ENCODE data around the gene LOC128125822.

LOC128125822 gene

DNA sequence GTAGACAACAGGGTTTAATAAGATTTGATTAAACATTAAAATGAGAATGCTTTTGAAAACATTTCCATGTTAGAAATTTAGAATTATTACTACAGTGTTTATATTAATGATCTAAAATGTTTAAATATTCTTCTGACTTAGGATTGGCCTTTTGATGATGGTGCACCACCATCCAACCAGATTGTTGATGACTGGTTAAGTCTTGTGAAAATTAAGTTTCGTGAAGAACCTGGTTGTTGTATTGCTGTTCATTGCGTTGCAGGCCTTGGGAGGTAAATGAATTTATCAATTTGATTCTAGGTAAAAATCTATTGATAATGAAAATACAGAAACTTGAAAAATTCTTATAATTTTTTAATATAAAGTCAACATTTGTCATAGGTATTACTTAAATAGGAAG, 6.5 kb downstream of the LOC128125822 start:
- DNase-seq (ENCODE audit: low spot score): no peak
- TF ChIP-seq, protein P1, sequence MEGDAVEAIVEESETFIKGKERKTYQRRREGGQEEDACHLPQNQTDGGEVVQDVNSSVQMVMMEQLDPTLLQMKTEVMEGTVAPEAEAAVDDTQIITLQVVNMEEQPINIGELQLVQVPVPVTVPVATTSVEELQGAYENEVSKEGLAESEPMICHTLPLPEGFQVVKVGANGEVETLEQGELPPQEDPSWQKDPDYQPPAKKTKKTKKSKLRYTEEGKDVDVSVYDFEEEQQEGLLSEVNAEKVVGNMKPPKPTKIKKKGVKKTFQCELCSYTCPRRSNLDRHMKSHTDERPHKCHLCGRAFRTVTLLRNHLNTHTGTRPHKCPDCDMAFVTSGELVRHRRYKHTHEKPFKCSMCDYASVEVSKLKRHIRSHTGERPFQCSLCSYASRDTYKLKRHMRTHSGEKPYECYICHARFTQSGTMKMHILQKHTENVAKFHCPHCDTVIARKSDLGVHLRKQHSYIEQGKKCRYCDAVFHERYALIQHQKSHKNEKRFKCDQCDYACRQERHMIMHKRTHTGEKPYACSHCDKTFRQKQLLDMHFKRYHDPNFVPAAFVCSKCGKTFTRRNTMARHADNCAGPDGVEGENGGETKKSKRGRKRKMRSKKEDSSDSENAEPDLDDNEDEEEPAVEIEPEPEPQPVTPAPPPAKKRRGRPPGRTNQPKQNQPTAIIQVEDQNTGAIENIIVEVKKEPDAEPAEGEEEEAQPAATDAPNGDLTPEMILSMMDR (IDR thresholded peaks at IDR 0.05; ENCODE audit: extremely low read depth, insufficient read depth, missing control alignments): no peak
- in situ Hi-C loops (cut with MboI; ENCODE audit: low pct_unique_long_range_greater_than_20kb, low sequenced_read_pairs, unreplicated experiment): no loop called here

DNA sequence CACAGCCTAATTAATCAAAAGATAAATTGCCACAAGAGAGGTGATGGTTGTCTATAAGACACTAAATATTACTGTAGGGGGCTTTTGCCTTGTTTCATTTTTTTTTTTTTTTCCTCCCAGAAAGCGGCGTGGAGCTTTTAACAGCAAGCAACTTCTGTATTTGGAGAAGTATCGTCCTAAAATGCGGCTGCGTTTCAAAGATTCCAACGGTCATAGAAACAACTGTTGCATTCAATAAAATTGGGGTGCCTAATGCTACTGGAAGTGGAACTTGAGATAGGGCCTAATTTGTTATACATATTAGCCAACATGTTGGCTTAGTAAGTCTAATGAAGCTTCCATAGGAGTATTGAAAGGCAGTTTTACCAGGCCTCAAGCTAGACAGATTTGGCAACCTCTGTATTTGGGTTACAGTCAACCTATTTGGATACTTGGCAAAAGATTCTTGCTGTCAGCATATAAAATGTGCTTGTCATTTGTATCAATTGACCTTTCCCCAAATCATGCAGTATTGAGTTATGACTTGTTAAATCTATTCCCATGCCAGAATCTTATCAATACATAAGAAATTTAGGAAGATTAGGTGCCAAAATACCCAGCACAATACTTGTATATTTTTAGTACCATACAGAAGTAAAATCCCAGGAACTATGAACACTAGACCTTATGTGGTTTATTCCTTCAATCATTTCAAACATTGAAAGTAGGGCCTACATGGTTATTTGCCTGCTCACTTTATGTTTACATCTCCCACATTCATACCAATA, 7.8 kb downstream of the LOC128125822 start:
- TF ChIP-seq, protein P1 (IDR thresholded peaks at IDR 0.05; ENCODE audit: extremely low read depth, insufficient read depth, missing control alignments): no peak
- DNase-seq (ENCODE audit: low spot score): no peak
- in situ Hi-C loops (cut with MboI; ENCODE audit: low pct_unique_long_range_greater_than_20kb, low sequenced_read_pairs, unreplicated experiment): no loop called here

DNA sequence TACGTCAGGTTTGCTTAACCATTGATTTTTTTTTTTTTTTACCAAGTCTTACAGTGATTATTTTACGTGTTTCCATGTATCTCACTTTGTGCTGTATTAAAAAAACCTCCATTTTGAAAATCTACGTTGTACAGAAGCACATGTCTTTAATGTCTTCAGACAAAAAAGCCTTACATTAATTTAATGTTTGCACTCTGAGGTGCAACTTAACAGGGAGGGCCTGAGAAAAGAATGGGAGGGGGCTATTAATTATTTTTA, 8.4 kb downstream of the LOC128125822 start:
- TF ChIP-seq, protein P1 (IDR thresholded peaks at IDR 0.05; ENCODE audit: extremely low read depth, insufficient read depth, missing control alignments): no peak
- in situ Hi-C loops (cut with MboI; ENCODE audit: low pct_unique_long_range_greater_than_20kb, low sequenced_read_pairs, unreplicated experiment): no loop called here
- DNase-seq (ENCODE audit: low spot score): no peak

DNA sequence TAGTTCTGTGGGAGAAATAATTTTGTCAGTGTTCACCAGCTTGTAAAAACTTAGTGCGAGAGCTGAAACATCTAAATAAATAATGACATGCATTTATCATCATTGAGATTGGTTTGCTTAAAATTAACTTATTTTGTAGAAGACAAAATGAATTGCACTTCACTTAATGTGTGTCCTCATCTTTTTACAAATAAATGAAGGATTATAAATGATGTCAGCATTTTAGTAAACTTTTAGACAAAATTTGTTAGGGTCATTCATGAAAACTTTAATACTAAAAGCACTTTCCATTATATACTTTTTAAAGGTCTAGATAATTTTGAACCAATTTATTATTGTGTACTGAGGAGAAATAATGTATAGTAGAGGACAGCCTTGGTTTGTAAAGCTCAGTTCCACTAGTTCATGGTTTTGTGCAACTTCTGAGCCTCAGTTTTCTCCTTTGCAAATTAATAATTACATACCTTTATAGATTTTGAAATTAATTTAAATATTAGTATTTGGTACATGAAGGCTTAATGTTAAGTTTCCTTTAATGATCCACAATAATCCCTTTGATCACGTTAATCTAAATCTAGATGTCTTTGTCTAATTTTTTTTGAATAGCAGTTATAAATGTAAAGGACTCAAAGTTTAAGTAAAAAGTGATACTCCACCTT, 9.2 kb downstream of the LOC128125822 start:
- DNase-seq (ENCODE audit: low spot score): no peak
- TF ChIP-seq, protein P1 (IDR thresholded peaks at IDR 0.05; ENCODE audit: extremely low read depth, insufficient read depth, missing control alignments): no peak
- in situ Hi-C loops (cut with MboI; ENCODE audit: low pct_unique_long_range_greater_than_20kb, low sequenced_read_pairs, unreplicated experiment): no loop called here

DNA sequence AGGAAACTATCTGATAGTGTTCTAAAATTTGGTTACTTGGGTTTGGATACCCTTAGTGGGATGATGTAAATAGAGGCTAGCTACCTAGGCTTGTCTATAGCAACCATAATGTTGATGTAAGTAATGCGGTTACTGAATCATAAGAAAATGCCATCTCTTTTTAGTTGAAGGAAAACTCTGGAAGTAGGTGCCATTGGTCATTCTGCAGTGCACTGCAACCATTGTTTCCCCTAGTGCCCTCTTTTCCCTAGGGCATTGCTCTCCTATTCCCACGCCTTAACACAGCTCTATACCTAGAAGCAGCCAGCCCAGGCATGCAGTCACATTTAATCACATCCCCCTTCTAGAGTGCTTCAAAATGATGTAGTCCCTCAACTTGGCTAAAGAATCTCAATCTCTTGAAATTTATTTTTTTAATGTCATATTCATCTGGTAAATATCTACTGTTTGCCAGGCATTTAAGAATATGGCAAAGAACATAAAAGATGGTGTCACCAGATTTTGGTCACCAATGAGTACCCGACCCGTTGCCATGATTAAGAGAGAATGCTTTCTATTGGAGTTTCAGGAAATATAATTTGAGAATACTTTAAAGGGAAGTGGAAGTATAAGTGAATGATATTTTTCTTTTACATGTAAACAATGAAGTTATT, 10.4 kb downstream of the LOC128125822 start:
- TF ChIP-seq, protein P1 (IDR thresholded peaks at IDR 0.05; ENCODE audit: extremely low read depth, insufficient read depth, missing control alignments): no peak
- in situ Hi-C loops (cut with MboI; ENCODE audit: low pct_unique_long_range_greater_than_20kb, low sequenced_read_pairs, unreplicated experiment): no loop called here
- DNase-seq (ENCODE audit: low spot score): no peak

DNA sequence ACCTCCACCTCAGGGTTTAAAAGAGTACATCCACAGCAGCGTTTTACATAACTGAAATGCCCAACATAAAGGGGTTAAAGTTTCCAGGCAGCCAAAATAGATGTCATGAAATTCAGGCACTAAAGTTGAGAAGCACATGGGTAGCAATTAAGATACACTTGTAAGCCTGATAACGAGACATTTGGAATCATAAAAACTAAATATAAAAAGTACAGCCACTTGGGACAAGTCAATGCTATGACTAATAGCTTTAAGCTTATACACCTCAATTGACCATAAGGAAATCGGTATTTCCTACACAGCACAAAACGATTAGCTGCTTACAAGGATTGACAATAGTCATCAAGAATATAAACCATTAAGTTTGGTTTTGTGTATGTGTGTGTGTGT, 11.8 kb downstream of the LOC128125822 start:
- TF ChIP-seq, protein P1 (IDR thresholded peaks at IDR 0.05; ENCODE audit: extremely low read depth, insufficient read depth, missing control alignments): no peak
- DNase-seq (ENCODE audit: low spot score): no peak
- in situ Hi-C loops (cut with MboI; ENCODE audit: low pct_unique_long_range_greater_than_20kb, low sequenced_read_pairs, unreplicated experiment): no loop called here

All from GM13977 (cell line).